NCI-H82 treated with DMSO at 0.1 percent for 48 hours (cell line): ENCODE data around the gene ABHD1.
"Not testable (repeated sequence)": the region's sequence is repeated elsewhere in the genome, so short reads cannot be mapped to it uniquely, and the experiment has no call there.

Experiments
- DNase-seq: peaks from one replicate; lab custom pipeline; 2025; ENCODE audit not compliant: unreplicated experiment; lab: John Stamatoyannopoulos, UW

ABHD1 gene

GRCh38 chr2:27123302-27124150 is at the start of gene ABHD1:
Gene ABHD1, plus strand, starts transcription at chr2:27123815. Its CDS starts 134 bp downstream, at chr2:27123949.
- DNase-seq = no peak

DNA sequence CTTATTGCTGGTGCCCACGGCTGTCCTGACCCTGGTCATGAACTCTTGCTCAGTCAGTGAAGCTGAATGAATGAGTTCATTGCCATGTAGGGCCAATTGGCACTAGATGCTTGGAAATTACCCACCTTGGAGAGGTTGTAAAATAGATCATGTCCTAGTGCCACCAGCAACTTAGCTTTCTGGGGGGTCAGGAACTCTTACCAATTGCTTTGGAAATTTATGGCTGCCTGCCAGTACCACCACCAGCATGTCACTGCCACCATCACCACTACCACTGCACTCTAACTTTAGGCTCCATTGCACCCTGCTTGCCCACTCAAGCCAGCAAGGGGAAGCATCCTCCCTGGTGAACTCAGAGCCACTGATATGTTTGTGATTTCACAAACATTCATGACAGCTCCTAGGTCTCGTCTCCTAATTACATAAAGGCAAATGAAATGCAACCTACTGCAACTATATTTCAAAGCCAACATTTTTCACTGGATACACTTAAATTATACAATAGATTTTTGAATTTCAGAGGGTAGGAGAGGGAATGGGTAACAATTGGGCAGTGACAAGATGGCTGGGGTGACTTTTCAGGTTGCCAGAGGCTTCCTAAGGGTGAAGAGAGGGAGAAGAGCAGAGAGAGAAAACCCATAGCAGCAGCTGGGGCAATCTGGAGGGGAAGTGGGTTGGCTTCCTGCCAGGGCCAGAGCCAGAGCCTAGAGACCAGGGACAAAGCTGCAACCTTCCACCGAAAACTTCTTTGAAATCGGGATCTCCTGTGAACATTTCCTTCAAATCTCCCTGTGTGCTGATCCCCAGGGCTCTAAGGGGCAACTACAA is 48.7 kb upstream of the ABHD1 start:
- peak; percentile 18 for DNase-seq

- DNase-seq = not testable (repeated sequence)
Measured at GRCh38 chr2:27075566-27075871, 48.1 kb upstream of the ABHD1 start.

GRCh38 chr2:27076323-27076722 is 47.3 kb upstream of the ABHD1 start:
- DNase-seq = no peak

DNA sequence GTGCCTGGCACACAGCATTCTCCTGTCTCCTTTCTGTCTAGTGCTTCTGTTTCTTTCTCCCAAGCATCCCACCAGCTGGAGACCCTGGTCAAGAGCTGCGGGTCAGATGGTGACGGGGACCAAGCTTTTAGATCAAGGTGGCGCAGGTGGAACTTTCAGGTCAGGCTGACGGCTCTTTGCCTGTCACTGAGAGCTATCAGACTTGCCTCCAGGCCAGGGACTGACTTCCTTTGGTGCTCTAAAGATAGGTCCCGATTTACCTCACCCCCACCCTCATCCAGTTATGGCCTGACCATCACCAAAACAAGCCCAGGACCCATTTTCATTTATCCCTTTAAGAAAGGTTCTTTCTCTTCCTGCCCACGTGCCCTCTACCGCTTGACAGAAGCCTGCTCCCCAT is 46.4 kb upstream of the ABHD1 start:
- no peak for DNase-seq

DNA sequence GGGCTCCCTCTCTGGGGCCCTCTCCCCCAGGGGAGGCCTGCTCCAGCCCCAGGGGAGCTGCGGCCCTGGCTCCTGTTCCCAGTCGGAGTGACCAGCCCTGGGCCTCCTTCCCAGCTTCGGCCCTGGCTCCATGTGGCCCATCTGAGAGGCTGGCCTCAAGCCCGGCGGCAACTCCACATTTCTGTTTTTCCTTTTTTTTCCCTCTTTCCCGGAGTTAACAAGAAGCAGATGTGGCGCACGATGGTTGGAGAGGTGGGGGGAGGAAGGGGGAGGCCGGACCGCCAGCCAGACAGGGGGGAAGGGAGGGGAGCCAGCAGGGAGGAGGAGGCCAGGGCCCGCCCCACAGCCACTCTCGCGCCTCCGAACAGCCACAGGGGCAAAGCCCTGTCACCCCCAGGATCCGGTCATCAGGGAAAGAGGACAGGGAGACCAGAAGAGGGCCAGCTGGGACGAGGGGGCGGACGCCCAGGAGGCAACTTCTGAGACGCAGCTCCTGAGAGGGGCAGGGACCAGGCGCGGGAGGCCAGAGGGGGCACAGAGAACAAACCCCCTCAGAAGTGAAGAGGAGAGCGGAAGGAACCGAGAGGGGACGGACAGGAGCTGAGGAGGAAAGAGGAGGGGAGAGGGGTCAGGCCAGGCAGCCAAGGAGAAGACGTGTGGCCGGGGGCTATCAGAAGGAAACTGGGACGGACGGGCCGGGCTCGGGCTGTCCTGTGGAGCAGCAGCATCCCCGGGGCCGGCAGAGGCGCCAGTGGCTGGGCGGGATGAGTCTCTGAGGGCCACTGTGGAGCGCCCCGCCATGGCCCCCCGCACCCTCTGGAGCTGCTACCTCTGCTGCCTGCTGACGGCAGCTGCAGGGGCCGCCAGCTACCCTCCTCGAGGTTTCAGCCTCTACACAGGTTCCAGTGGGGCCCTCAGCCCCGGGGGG is 45.1 kb upstream of the ABHD1 start, which contains the start of gene EMILIN1:
Gene EMILIN1 (plus strand): TSS at position 349 of the 928 bp plus-strand sequence. CDS start 451 bp downstream, at position 800.
- DNase-seq = no peak

DNA sequence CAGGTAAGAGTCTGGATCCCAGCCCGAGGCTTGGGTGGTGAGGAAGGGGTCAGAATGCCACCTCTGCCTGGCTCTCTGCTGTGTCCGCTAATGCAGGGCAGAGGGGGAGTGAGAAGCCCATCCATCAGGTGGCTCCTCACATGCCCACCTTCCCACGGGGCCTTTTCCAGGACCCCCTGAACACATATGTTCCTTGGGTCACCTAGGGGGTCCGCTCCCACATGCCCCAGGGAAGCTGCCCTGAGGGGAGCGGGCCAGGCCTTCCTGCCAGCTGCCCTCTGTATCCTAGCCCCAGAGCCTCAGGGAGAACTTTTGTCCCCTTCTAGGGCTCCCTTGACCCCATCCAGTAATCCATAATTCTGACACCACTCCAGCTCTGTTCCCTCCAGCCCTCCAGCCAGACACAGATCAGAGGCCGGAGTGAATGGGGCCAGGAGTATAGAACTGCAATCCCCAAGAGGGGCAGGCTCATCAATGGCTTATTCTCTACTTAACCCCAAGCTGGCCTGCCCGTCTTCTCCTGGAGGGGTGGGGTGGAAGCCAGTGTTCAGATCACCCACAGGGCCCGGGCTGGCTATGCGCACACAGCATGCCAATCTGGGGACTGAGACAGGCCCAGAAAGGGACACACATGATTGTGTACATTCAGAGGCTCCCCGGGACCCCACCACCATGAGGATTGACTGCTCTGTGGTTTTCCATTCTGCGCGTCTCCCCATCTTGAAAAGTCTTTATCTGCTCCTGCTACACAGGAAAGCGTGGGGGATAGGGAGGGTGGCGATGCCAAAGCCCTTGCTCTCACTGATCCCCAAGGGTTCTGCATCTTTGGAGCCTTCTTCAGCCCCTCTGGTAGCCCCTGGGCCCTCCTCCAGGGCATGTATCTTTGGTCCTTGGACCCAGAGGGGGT is 44.1 kb upstream of the ABHD1 start:
- no peak for DNase-seq

DNA sequence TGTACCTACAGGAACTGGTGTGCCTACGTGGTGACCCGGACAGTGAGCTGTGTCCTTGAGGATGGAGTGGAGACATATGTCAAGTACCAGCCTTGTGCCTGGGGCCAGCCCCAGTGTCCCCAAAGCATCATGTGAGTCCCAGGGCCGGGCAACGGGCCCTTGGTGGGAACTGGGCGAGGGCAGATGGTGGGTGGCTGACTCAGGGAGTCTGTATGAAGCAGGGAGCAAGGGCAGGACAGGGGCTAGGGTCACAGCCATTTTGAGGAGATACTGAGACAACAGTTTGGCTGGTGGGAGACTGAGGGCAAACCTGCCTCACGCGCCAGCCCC is 43.5 kb upstream of the ABHD1 start:
- DNase-seq = no peak

- no peak for DNase-seq
Measured at GRCh38 chr2:27080603-27080936, 43.0 kb upstream of the ABHD1 start.

- DNase-seq = no peak
Measured at GRCh38 chr2:27081984-27082772, 41.4 kb upstream of the ABHD1 start.

DNA sequence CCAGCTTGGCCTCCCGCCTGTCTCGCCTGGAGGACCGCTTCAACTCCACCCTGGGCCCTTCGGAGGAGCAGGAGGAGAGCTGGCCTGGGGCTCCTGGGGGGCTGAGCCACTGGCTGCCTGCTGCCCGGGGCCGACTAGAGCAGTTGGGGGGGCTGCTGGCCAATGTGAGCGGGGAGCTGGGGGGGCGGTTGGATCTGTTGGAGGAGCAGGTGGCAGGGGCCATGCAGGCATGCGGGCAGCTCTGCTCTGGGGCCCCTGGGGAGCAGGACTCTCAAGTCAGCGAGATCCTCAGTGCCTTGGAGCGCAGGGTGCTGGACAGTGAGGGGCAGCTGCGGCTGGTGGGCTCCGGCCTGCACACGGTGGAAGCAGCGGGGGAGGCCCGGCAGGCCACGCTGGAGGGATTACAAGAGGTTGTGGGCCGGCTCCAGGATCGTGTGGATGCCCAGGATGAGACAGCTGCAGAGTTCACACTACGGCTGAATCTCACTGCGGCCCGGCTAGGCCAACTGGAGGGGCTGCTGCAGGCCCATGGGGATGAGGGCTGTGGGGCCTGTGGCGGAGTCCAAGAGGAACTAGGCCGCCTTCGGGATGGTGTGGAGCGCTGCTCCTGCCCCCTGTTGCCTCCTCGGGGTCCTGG is 40.7 kb upstream of the ABHD1 start:
- no peak for DNase-seq

- DNase-seq = no peak
Measured at GRCh38 chr2:27083410-27084296, 40.0 kb upstream of the ABHD1 start.

DNA sequence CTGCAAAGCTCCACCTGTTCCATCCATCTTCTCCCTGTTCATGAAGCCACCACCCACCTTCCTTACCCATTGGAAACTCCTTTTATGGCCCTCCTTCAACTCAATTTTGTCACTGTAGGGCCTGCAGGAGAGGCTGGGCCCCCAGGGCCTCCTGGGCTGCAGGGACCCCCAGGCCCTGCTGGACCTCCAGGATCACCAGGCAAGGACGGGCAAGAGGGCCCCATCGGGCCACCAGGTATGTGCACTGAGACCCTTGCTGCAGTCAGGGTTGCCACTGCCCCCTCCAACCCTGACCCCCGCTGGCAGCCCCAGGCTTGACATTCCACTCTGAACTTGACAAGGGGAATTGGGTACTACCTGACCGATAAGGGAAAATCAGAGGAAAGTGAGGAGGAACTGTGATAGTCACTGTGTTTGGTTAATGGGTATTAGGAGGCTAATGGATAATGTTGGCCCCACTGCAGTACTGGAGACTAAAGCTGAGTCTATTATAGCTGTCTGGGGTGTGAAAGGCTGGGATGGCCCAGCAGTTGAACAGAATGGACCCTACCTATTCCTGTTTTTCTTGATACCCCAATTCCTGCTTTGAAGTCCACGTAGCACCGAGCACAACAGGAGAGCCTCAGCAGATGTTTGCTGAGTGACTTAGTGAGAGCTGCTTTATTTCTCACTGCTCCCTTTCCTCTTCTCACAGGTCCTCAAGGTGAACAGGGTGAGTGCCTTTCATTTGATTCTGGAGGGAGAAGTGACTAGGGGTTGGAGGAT is 39.1 kb upstream of the ABHD1 start:
- DNase-seq = no peak

DNA sequence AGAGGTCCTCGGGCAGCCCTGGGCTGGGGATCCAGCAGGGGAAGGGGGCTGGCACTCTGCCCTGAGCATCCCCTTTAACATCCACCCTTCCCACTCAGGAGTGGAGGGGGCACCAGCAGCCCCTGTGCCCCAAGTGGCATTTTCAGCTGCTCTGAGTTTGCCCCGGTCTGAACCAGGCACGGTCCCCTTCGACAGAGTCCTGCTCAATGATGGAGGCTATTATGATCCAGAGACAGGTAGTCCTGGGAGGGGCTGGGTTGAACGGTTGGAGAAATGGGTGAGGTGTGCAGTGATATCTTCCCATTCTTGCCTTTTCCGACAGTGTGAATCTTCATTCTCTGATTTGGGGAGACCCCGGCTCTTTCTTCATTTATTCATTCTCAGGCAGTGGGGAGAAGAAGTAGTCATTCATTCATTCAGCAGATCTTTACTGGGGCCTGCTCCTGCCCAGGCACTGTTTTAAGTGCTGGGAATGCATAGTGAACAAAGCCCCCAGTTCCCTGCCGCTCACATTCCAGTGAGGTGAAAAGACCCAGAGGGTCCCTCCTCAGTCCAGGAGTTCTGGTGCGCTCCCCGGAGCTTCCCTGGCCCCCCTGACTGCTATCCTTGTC is 38.4 kb upstream of the ABHD1 start:
- no peak for DNase-seq

DNA sequence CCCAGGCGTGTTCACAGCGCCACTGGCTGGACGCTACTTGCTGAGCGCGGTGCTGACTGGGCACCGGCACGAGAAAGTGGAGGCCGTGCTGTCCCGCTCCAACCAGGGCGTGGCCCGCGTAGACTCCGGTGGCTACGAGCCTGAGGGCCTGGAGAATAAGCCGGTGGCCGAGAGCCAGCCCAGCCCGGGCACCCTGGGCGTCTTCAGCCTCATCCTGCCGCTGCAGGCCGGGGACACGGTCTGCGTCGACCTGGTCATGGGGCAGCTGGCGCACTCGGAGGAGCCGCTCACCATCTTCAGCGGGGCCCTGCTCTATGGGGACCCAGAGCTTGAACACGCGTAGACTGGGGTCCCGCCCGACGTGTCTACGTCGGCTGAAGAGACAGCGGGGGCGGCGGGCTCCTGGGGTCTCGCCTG is 37.9 kb upstream of the ABHD1 start:
- no peak for DNase-seq

DNA sequence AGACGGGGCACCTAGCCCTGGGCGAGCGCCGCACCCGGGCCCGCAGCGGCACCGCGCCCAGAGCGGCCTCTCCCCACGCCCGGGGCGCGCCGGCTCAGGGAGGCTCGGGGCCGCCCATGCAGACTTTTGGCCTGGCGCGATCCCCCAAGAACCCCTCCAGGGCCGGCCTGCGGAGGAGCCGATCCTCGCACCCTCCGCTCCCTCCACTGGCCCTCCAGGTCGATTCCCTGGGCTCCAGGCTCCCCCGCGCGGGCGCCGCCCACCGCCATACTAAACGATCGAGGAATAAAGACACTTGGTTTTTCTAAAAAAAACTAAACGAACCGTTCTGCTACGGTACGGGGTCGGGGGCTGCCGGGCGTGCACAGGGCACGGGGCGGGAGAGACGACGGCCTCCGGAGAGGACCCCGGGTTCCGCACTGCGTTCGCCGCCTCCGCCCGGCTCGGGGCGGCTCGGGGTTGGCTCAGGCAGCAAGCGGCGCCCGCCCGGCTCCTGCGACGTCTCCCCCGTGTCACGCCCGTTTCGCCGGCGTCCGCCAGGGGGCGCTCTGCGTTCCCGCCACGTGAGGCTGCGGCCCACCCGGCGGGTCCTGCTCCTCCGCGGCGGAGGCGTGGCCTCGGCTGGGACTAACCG is 37.4 kb upstream of the ABHD1 start:
- DNase-seq = peak; percentile 77
